GM21723 (cell line): ENCODE results near the gene EIF4A2.
"Not testable (repeated sequence)": the region's sequence is repeated elsewhere in the genome, so short reads cannot be mapped to it uniquely, and the experiment has no call there.

Source experiments
- ATAC-seq: cut with Tn5 transposase; IDR thresholded peaks from one replicate; pipeline ENCODE4 v1.9.1; 2021; ENCODE audit warnings: mild to moderate bottlenecking, moderate library complexity; ENCODE audit not compliant: unreplicated experiment

The EIF4A2 gene

GRCh38 chr3:186818956-186819355 is 35.6 kb downstream of the EIF4A2 start:
- ATAC-seq: no peak

- no peak for ATAC-seq
These were observed 38.3 kb downstream of the EIF4A2 start for GRCh38 chr3:186821429-186822387.

GRCh38 chr3:186822388-186822759 is 39.0 kb downstream of the EIF4A2 start:
- not testable (repeated sequence) for ATAC-seq

DNA sequence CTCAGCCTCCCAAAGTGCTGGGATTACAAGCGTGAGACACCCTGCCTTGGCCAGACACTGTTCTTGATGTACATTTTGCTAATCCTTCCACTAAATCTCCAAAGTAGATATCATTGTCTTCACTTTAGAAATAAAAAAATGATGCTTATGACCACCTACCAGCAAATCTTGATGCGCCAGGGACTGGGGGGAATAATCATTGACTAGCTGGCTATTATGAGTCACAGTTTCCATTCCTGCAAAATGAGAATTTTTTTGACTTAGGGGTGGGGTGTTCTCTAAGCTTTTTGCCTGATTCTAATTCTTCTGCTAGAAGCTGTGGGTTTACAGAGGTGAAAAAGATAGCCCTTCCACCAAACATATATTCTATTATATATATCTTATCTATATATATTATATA is 40.0 kb downstream of the EIF4A2 start:
- no peak for ATAC-seq

DNA sequence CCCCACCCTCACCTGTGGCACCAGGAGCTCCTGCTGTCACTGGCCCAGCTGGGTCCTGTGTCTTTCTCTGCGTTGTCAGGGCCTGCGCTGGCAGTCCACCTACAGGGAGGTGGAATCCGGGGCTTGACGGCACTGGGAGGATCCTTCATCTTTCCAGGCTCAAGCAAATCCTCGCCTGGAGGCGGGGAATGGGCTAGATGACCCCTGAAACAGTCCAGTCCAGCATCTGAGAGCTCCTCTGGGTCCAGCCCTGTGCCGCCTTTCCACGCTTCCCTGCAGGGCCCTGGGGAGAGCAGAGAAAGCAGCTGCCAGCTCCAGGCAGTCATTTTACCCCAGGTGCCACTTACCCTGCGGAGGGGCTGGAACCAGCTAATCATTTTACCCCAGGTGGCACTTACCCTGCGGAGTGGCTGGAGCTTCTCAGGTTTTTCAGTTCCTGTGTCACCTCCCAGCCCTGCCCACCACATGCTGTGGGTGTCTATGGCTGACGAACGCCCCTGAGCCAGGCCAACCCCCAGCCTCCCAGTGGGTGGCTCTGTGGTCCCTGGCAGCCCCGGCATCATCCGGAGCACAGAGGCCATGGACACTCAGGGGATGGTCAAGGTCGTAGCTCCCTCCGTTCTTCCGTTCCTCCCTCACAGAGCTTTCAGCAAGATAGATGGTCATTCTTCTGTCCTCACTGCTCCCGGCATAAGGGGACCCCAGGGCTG is 41.2 kb downstream of the EIF4A2 start:
- ATAC-seq: no peak

- ATAC-seq: no peak
These were observed 42.0 kb downstream of the EIF4A2 start for GRCh38 chr3:186825294-186825821.

- no peak for ATAC-seq
These were observed 42.6 kb downstream of the EIF4A2 start for GRCh38 chr3:186825872-186826409.

GRCh38 chr3:186826410-186826975 is 43.1 kb downstream of the EIF4A2 start:
- no peak for ATAC-seq

DNA sequence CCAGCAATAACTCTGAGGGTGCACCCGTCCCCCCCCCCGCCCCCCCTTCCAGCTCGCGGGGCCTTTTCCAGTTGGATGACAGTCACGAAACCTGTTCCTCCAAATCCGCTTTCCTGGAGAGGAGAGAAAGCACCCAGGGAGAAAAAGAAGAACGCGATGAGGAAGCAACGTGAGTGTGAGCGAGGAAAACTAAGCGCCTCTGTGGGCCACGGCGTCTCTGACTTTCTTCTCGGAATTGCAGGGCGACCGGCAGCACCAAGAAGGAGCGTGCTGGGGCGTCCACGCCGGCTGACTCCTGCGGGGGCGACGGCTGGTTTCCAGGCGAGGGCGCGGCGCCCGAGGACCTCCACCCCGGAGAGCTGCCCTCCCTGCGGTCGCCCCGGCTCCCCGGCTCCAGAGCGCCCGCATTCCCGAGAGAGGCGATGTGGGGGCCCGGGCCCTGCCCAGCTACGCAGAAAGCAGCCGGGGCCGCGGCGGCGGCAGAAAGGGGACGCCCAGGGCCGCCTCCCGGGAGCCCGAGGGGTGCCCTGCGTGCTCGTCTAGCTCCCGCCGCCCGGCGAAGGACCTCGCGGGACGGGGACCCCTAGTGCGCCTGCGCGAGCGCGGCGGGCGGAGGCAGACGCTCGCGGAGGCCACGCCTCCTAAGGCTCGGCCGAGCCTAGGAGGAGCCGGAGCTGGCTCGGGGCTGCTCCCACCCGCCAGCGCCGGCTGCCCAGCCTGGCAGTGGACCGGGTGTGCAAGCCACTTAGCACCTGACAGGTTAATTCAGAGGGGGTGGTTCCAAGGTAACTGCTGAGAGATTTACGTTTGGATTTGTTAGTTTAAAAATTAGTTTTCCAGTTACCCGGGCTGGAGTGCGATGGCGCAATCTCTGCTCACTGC is 43.8 kb downstream of the EIF4A2 start:
- peak; percentile 88 for ATAC-seq

- no peak for ATAC-seq
These were observed 45.0 kb downstream of the EIF4A2 start for GRCh38 chr3:186828340-186828739.

GRCh38 chr3:186831798-186832197 is 48.4 kb downstream of the EIF4A2 start:
- no peak for ATAC-seq

GRCh38 chr3:186832276-186832675 is 48.9 kb downstream of the EIF4A2 start:
- no peak for ATAC-seq
